GM19023 (cell line): Measurements from ENCODE around the gene ARHGEF6.

ENCODE experiments used
- ATAC-seq: cut with Tn5 transposase; IDR thresholded peaks from one replicate; pipeline ENCODE4 v1.9.1; 2021; ENCODE audit warnings: mild to moderate bottlenecking, moderate library complexity; ENCODE audit not compliant: unreplicated experiment

Gene ARHGEF6

DNA sequence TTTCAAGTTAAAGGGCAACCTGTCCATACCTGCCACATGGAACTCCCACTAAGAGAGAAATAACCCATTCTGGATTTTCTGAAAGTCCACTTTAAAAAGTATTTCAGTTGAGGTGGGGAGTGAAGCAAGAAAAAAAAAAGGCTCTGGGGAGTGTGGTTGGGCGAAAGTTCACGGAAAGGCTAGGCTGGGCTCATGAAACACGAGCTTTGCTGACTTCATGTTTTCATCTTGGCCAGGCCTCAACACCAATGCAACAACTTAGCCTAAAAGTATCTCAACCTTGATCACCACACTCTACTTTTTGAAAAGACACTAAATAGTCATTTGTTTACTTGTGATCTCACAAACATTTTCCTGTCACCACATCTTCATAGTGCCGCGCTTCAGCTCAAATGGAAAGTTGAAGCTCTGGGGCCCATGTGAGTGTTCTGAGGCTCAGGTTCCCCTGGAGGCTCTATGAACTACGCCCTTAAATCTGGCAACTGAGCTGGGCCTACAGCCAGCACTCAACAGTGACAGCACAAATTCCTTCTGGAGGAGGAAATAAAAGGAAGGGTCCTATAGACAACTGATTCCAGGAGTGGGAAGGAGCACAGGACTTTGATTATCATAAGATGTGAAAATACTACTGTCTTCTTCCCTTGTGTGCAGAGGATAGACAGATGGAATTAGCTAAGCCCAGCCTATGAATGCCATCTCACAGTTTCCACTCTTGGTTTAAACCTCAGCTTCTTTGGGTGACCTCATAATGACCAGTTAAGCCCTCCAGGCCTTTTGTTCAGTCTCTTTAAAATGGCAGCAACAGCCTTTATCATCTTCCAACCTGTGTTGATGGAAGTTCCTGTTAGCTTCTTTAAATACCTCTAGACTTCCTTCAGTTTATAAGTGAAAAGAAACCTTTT lies 127.7 kb downstream of the ARHGEF6 start:
- no peak for ATAC-seq

DNA sequence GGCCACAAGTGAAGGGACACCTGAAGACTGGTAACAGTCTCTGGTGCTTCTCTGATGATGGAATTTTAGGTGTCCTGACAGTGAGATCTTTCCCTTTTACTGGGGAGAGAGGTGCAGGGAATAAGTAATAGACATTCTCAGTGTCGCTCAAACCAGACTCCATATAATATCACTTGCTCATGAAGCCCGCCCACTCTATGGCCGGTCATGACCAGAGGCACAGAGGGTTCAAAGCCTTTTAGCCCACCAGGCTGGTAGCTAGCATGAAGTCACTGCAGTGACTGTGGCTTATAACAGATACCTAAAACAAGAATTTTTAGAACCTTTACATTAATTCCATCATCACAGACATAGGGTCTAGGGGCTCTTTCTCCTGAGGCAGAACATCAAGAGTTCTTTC lies 129.9 kb downstream of the ARHGEF6 start:
- ATAC-seq = no peak

GRCh38 chrX:136647677-136648360 lies 132.9 kb downstream of the ARHGEF6 start, which contains the start of gene CD40LG:
Gene CD40LG, plus strand, starts transcription at chrX:136648158. Its CDS starts 91 bp downstream, at chrX:136648249.
- no peak for ATAC-seq

- ATAC-seq = no peak
Measured at GRCh38 chrX:136646602-136647239, 134.0 kb downstream of the ARHGEF6 start.

- ATAC-seq = no peak
Measured at GRCh38 chrX:136643243-136643642, 137.5 kb downstream of the ARHGEF6 start.

DNA sequence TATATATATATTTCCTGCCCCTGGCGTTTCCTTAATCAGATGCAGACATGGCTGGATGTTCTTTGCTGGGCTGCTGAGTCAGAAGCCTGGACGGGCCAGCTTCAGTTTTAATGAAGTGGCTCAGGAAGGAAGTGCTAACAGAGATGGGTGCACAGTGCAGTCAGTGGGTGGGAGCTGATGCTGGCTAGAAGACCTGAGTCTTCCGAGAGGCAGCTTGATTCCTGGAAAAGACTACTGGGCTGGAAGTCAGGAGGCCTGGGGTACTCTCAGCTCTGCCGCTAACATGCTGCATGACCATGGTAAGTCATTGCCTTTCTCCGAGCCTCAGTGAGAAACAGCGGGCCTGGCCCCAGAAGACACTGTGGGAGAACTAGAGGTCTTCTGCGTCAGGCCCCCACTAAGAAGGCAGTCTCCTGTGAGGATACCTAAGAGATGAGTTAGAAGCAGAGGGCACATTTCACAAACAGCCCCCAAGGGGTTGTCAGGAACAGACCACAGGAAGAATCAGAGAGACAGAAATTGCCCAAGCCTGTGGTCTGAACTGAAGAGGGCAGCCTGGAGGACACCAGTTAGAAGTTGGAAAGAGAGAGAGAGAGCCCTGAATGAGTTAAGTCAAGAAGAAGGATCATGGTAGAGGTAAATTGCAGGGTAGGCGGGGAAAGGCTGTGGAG lies 141.1 kb downstream of the ARHGEF6 start:
- no peak for ATAC-seq

GRCh38 chrX:136636121-136636520 lies 144.6 kb downstream of the ARHGEF6 start:
- no peak for ATAC-seq

DNA sequence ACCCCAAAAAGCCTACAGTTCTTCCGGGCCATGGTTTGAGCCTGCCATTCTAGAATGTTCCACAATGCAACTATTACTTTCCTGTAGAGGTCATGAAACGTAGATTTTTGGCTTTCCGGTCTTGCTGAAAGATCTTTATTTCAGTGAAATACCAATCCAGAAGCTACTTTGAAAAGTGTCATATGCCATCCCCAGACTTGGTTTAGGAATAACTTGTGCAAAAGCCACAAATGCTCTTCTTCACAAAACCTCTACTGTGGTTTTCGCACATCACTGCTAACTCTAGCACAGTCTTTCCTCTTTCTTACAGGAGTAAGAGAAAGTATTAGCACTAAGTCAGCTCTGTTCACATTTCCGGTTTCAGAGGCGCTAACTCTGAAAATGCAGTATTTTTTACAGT lies 145.5 kb downstream of the ARHGEF6 start:
- ATAC-seq = peak; percentile 54

DNA sequence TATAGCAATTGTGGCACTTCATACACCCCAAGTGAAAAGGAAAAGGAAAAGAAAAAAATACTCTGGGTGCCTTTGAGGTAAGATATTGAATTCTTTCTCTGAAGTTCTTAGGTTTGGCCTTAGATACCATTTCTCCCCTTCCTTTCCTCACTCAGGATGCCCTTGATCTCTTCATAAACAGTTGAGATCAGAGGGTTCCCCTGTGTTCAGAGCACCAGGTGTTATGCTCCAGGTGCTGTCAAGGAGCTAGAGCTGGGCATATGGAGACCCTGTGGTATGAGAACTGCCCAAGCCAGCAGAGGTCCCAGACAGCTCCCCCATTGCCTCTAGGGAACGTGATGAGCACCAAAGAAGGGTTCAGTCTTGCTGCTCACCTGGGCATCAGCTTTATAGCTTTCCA lies 149.9 kb downstream of the ARHGEF6 start:
- no peak for ATAC-seq

GRCh38 chrX:136629084-136629750 lies 151.5 kb downstream of the ARHGEF6 start:
- ATAC-seq = no peak

- no peak for ATAC-seq
Measured at GRCh38 chrX:136627409-136627808, 153.3 kb downstream of the ARHGEF6 start.

- no peak for ATAC-seq
Measured at GRCh38 chrX:136626891-136627290, 153.8 kb downstream of the ARHGEF6 start.

GRCh38 chrX:136626237-136626636 lies 154.5 kb downstream of the ARHGEF6 start:
- no peak for ATAC-seq

GRCh38 chrX:136625246-136625645 lies 155.5 kb downstream of the ARHGEF6 start:
- no peak for ATAC-seq

DNA sequence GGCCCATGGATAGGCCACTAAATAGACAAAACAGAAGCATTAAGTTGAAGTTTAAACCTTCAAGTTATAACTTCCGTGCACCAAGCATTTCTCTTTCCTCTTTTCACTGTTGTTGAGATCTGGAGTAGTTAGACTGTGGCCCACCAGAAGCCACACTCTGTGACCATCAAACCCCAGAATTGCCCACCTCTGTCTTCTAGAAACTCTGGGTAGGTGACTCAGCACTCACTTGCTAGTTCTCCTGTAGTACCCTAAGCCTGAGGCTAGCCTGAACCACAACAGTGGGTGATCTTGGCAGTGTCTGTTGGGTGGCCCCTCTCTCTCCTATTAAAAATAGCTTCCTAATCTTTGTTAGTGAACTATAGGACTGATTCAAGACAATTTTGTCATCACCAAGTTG lies 157.3 kb downstream of the ARHGEF6 start:
- ATAC-seq = no peak

GRCh38 chrX:136622568-136622967 lies 158.2 kb downstream of the ARHGEF6 start:
- no peak for ATAC-seq

DNA sequence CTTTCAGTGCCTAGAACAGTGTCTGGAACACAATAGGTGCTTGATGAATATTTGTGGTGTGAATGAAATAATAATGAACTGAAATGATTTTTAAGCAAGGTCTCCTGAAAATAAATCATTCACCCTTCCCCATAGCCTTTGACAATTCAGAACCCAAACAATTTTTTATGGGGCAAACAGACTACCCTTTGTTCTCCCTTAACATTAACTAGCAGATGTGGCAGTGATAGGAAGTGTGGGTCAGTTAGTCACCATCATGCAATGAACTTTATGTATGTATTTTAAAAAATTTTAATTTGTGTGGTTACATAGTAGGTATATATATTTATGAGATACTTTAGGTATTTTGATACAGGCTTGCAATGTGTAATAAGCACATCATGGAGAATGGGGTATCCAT lies 160.0 kb downstream of the ARHGEF6 start:
- no peak for ATAC-seq

DNA sequence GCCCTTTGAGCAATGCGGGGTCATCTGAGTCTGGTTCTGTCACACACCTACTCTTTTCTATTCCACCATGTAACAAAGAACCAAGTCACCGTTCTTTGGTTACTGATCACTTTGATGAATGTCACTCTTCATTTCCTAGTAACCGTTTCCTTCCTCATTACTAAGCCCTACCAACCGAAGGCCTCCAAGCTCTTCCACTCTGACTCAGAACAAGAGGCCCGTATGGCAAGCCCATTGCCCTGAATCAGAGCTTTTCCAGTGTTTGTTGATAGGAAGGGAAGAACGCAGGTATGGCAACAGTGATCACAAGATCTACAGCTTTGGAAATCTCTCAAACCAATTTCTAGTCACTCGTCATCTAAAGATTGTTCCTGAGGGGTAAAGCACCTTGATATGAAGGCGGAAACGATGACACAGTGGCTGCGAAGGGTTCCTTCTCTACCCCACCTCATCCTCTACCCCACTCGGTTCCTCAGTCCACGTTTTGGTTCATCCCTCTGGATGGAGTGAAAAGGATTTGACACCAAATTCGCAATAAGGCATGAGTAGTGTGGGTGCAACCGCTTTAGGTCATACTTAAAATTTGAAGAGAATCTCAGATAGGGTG lies 160.7 kb downstream of the ARHGEF6 start:
- ATAC-seq = no peak

GRCh38 chrX:136616987-136617685 lies 163.6 kb downstream of the ARHGEF6 start:
- ATAC-seq = peak; percentile 90
